H1 (cell line): ENCODE results near the gene ADRB2. TPM values are rescaled to one million over a fixed set of nuclear protein-coding genes. Genes with fewer than 3 reads are reported as not detected.

Experiments
- CTCF ChIA-PET: fragments of 300-600 bp; sonication (Branson Sonifier 250); formaldehyde crosslinking; loops from one replicate; lab custom pipeline; 2021; ENCODE audit not compliant: partially characterized antibody; lab: Charles Lee
- POLR2A ChIA-PET: fragments of 300-600 bp; sonication (Branson Sonifier 250); formaldehyde crosslinking; loops from one replicate; lab custom pipeline; 2021; ENCODE audit warnings: inconsistent platforms; ENCODE audit not compliant: partially characterized antibody; lab: Charles Lee
- DNase-seq, 2 experiments: peaks; one replicate each; pipeline versions ENCODE4 v3.0.0 to v3.0.0-alpha.2; 2010 to 2022; ENCODE audit warnings: low spot score in 2 of 2, low read depth in 1 of 2, mixed read lengths in 1 of 2
- FAIRE-seq: peaks from 2 replicates; lab custom pipeline; 2011; peaks lifted over from hg19 to GRCh38; lab: Jason Lieb, UNC
- H2AFZ ChIP-seq: 2 replicates; pipeline ENCODE4 v1.8.1; 2012; ENCODE audit warnings: low read length, inconsistent platforms
- H2AK5ac ChIP-seq: 2 replicates; pipeline ENCODE4 v1.6.1; 2013; ENCODE audit warnings: low read depth, low read length
- H2BK120ac ChIP-seq: replicated peaks from 2 replicates; pipeline ENCODE3; 2013; ENCODE audit warnings: low read depth, low read length, inconsistent platforms
- H2BK12ac ChIP-seq: 2 replicates; pipeline ENCODE4 v1.6.1; 2013; ENCODE audit warnings: low read depth, low read length
- H2BK15ac ChIP-seq: 2 replicates; pipeline ENCODE4 v1.6.1; 2013; ENCODE audit warnings: low read length
- H2BK20ac ChIP-seq: 2 replicates; pipeline ENCODE4 v1.6.1; 2013; ENCODE audit warnings: low read length
- H2BK5ac ChIP-seq: 2 replicates; pipeline ENCODE4 v1.6.1; 2013; ENCODE audit warnings: low read depth, low read length
- H3K14ac ChIP-seq: 2 replicates; pipeline ENCODE4 v1.6.1; 2013; ENCODE audit warnings: inconsistent platforms; ENCODE audit not compliant: insufficient read length
- H3K18ac ChIP-seq: 2 replicates; pipeline ENCODE4 v1.6.1; 2013; ENCODE audit warnings: low read length; ENCODE audit errors: extremely low read depth
- H3K23ac ChIP-seq: 2 replicates; pipeline ENCODE4 v1.6.1; 2013; ENCODE audit warnings: inconsistent platforms; ENCODE audit not compliant: insufficient read length
- H3K23me2 ChIP-seq: 2 replicates; pipeline ENCODE4 v1.6.1; 2013; ENCODE audit warnings: low read depth, low read length
- H3K27ac ChIP-seq: 2 replicates; pipeline ENCODE4 v1.6.1; 2011; ENCODE audit warnings: low read depth, low read length, inconsistent platforms
- H3K27me3 ChIP-seq, 4 experiments: replicated peaks in 1 of 4; 1 replicate in 1 of 4; 2 replicates in 3 of 4; pipeline versions ENCODE4 v1.6.1 to v1.8.1; 2011 to 2013; ENCODE audit warnings: low read length in 3 of 4, mild to moderate bottlenecking in 3 of 4, inconsistent platforms in 2 of 4, mixed read lengths in 2 of 4, moderate library complexity in 1 of 4; ENCODE audit not compliant: control insufficient read depth in 3 of 4, insufficient read depth in 3 of 4; ENCODE audit errors: extremely low read depth in 1 of 4
- H3K36me3 ChIP-seq, 4 experiments: 2 replicates each; pipeline versions ENCODE4 v1.6.1 to v1.8.1; 2011 to 2013; ENCODE audit warnings: mild to moderate bottlenecking in 4 of 4, low read length in 3 of 4, moderate library complexity in 2 of 4, control low read depth in 1 of 4, inconsistent platforms in 1 of 4; ENCODE audit not compliant: insufficient read depth in 4 of 4, control insufficient read depth in 2 of 4
- H3K4ac ChIP-seq: replicated peaks from 2 replicates; pipeline ENCODE3; 2013; ENCODE audit warnings: low read length, low read depth, mixed read lengths, inconsistent platforms; ENCODE audit not compliant: insufficient read length
- H3K4me1 ChIP-seq, 4 experiments: replicated peaks in 1 of 4; 1 replicate in 1 of 4; 2 replicates in 3 of 4; pipeline versions ENCODE4 v1.6.1 to v1.8.1; 2011 to 2013; ENCODE audit warnings: low read length in 3 of 4, inconsistent platforms in 2 of 4, mixed read lengths in 1 of 4; ENCODE audit not compliant: insufficient read depth in 4 of 4, control insufficient read depth in 3 of 4
- H3K4me2 ChIP-seq, 2 experiments: 2 replicates each; pipeline versions ENCODE4 v1.6.1 to v1.8.1; 2011 to 2013; ENCODE audit warnings: low read depth in 2 of 2, low read length in 2 of 2, control low read depth in 1 of 2, inconsistent platforms in 1 of 2, mild to moderate bottlenecking in 1 of 2; ENCODE audit not compliant: insufficient read depth in 1 of 2
- H3K4me3 ChIP-seq, 4 experiments: fragments of 200-600, 300-600 bp in 1 of 4; sonication (generic), shearing (Covaris generic), sonication (Bioruptor Twin) in 1 of 4; 2 replicates each; pipeline versions ENCODE4 v1.5.1 to v1.8.1; 2011 to 2016; ENCODE audit warnings: low read length in 4 of 4, low read depth in 3 of 4, control low read depth in 2 of 4, inconsistent platforms in 2 of 4, mild to moderate bottlenecking in 2 of 4, mixed read lengths in 1 of 4, moderate library complexity in 1 of 4; ENCODE audit not compliant: insufficient read depth in 2 of 4; ENCODE audit errors: extremely low read depth in 1 of 4
- H3K56ac ChIP-seq: replicated peaks from 2 replicates; pipeline ENCODE3; 2013; ENCODE audit warnings: low read depth, mild to moderate bottlenecking, mixed read lengths, low read length, inconsistent platforms; ENCODE audit not compliant: insufficient read length
- H3K79me1 ChIP-seq: 2 replicates; pipeline ENCODE4 v1.6.1; 2013; ENCODE audit warnings: low read depth, low read length, control low read depth
- H3K79me2 ChIP-seq, 2 experiments: 2 replicates each; pipeline versions ENCODE4 v1.6.1 to v1.8.1; 2012 to 2013; ENCODE audit warnings: low read length in 2 of 2, mild to moderate bottlenecking in 2 of 2, inconsistent platforms in 1 of 2; ENCODE audit not compliant: insufficient read depth in 2 of 2, control insufficient read depth in 1 of 2
- H3K9ac ChIP-seq, 4 experiments: replicated peaks in 1 of 4; 1 replicate in 1 of 4; 2 replicates in 3 of 4; pipeline versions ENCODE4 v1.6.1 to v1.8.1; 2011 to 2013; ENCODE audit warnings: low read depth in 3 of 4, low read length in 3 of 4, control low read depth in 2 of 4, mild to moderate bottlenecking in 2 of 4, moderate library complexity in 2 of 4, inconsistent platforms in 1 of 4; ENCODE audit errors: extremely low read depth in 1 of 4
- H3K9me3 ChIP-seq, 2 experiments: 2 replicates each; pipeline versions ENCODE4 v1.6.1 to v1.8.1; 2012 to 2013; ENCODE audit warnings: mild to moderate bottlenecking in 2 of 2, moderate library complexity in 2 of 2, control low read depth in 1 of 2, inconsistent platforms in 1 of 2, low read depth in 1 of 2, low read length in 1 of 2, mixed read lengths in 1 of 2; ENCODE audit not compliant: insufficient read depth in 2 of 2
- H4K20me1 ChIP-seq, 2 experiments: replicated peaks in 1 of 2; 2 replicates each; pipeline versions ENCODE3 to v1.8.1; 2011 to 2013; ENCODE audit warnings: inconsistent platforms in 2 of 2, low read length in 2 of 2, mild to moderate bottlenecking in 1 of 2; ENCODE audit not compliant: insufficient read depth in 2 of 2, control insufficient read depth in 1 of 2
- H4K5ac ChIP-seq: 2 replicates; pipeline ENCODE4 v1.6.1; 2013; ENCODE audit warnings: low read length, low read depth, mixed read lengths, inconsistent platforms; ENCODE audit not compliant: insufficient read length
- H4K8ac ChIP-seq: 2 replicates; pipeline ENCODE4 v1.8.0; 2013; ENCODE audit warnings: mild to moderate bottlenecking, moderate library complexity, low read length, inconsistent platforms; ENCODE audit not compliant: insufficient read depth; ENCODE audit errors: extremely low read depth
- H4K91ac ChIP-seq: replicated peaks from 2 replicates; pipeline ENCODE3; 2013; ENCODE audit warnings: low read length, mixed read lengths, inconsistent platforms; ENCODE audit not compliant: insufficient read length
- ATF3 ChIP-seq: IDR thresholded peaks from 2 replicates; pipeline ENCODE4 v1.6.1; 2011; ENCODE audit warnings: low read depth, mild to moderate bottlenecking, low read length; ENCODE audit not compliant: insufficient read depth
- BRCA1 ChIP-seq: IDR thresholded peaks from 2 replicates; pipeline ENCODE4 v1.6.1; 2012; ENCODE audit warnings: low read depth, low read length, improper control_type of control experiment
- CHD1 ChIP-seq: IDR thresholded peaks from 2 replicates; pipeline ENCODE4 v1.6.1; 2012; ENCODE audit warnings: low read depth, low read length, improper control_type of control experiment
- E2F6 ChIP-seq: IDR thresholded peaks from 2 replicates; pipeline ENCODE4 v1.6.1; 2012; ENCODE audit warnings: inconsistent platforms
- POU5F1 ChIP-seq: IDR thresholded peaks from 2 replicates; pipeline ENCODE4 v1.6.1; 2011; ENCODE audit warnings: low read depth, mild to moderate bottlenecking, low read length, moderate library complexity
- SAP30 ChIP-seq: fragments of 300-600 bp; sonication (generic); IDR thresholded peaks from 2 replicates; pipeline ENCODE4 v1.7.1; 2012; ENCODE audit warnings: low read length, moderate library complexity, mild to moderate bottlenecking, inconsistent platforms; ENCODE audit not compliant: insufficient read depth, insufficient replicate concordance
- WGBS, 2 experiments: shearing (Covaris generic) in 1 of 2; methylation state at CpG; one replicate each; pipeline versions ENCODE4 v1.1.6 to v1.1.7; 2013 to 2015; ENCODE audit warnings: low lambda C conversion rate in 2 of 2, mixed read lengths in 2 of 2, inconsistent platforms in 1 of 2, low coverage in 1 of 2, missing lambda C conversion rate in 1 of 2; ENCODE audit not compliant: insufficient replicate concordance in 2 of 2, insufficient coverage in 1 of 2, insufficient read length in 1 of 2; ENCODE audit errors: extremely low coverage in 1 of 2, missing lambda C conversion rate in 1 of 2; 5-methylcytosine and 5-hydroxymethylcytosine counted together
- polyA plus RNA-seq, 7 experiments: library from polyadenylated mRNA; depleted of rRNA in 3 of 7; stranded (reverse) in 5 of 7; unstranded in 2 of 7; fragments of >200 nt in 5 of 7; fragments of 200-250 nt in 2 of 7; gene quantifications; 1 replicate in 5 of 7; 2 replicates in 1 of 7; 4 replicates in 1 of 7; pipeline versions ENCODE4 v1.2.1 to v1.2.3, GENCODE V29; 2011 to 2013; ENCODE audit warnings: missing spikeins in 2 of 7, mixed read lengths in 2 of 7
- total RNA-seq: library from RNA; stranded (reverse); fragmentation: NEBNext Ultra II Directional; extraction: Animal tissue kit (Norgen Biotek cat#: 25700); gene quantifications from 2 replicates; pipeline ENCODE4 v1.2.1, GENCODE V29; 2021

ADRB2 gene
- total and polyA plus RNA-seq, 2 of the 8 experiments (the other 6 are each of a cell fraction or from before 2014, with no cell fraction given), result 0.65 to 0.77 TPM

GRCh38 chr5:148810823-148811222, 15.6 kb upstream of the ADRB2 start:
- H2BK5ac ChIP-seq, result no peak overlapping the region
- no peak overlapping the region for H2AFZ ChIP-seq
- FAIRE-seq (no peak), DNase-seq (no peak)
- no peak overlapping the region for H4K91ac ChIP-seq
- ChIA-PET POLR2A (interaction anchor here (1.3 kb wide), 1 partner anchor 8 kb away, joined by 3 read pairs; no protein-coding TSS in a partner anchor), CTCF (interaction anchor here (0.6 to 2.5 kb wide), 4 partner anchors 10 to 563 kb away, joined by 3 to 13 read pairs (median 4); partner anchors contain the start of gene ADRB2)
- no peak overlapping the region for H3K18ac ChIP-seq
- no peaks in the 10 kb centered on the region for H3K4me1 ChIP-seq
- no peak overlapping the region for H2BK120ac ChIP-seq
- no peak overlapping the region for H4K8ac ChIP-seq
- no peak overlapping the region for H3K23ac ChIP-seq
- no peak overlapping the region for H3K4me2 ChIP-seq
- no peak overlapping the region for H2BK12ac ChIP-seq
- H3K4ac ChIP-seq, result no peak overlapping the region
- H4K5ac ChIP-seq, result no peak overlapping the region
- H3K27me3 ChIP-seq, result no peaks in the 10 kb centered on the region
- TF ChIP-seq E2F6, result no peak
- no peak for TF ChIP-seq POU5F1
- TF ChIP-seq BRCA1, result no peak
- TF ChIP-seq CHD1, result no peak
- TF ChIP-seq ATF3, result no peak
- no peak for TF ChIP-seq SAP30
- 87% methylated on average over 2 of the region's 2 CpGs; no CpG with 5 or more reads in 1 of the 2 experiments for WGBS, 2 experiments
- no peaks in the 10 kb centered on the region for H3K79me1 ChIP-seq
- no peak overlapping the region for H3K9ac ChIP-seq
- no peaks in the 10 kb centered on the region for H3K79me2 ChIP-seq
- H3K14ac ChIP-seq, result no peak overlapping the region
- no peaks in the 10 kb centered on the region for H4K20me1 ChIP-seq
- H3K36me3 ChIP-seq, result no peaks in the 10 kb centered on the region
- H3K23me2 ChIP-seq, result no peaks in the 10 kb centered on the region
- no peak overlapping the region for H3K4me3 ChIP-seq
- no peak overlapping the region for H3K56ac ChIP-seq
- no peak overlapping the region for H2AK5ac ChIP-seq
- H3K9me3 ChIP-seq, result no peaks in the 10 kb centered on the region
- H3K27ac ChIP-seq, result no peak overlapping the region
- no peak overlapping the region for H2BK20ac ChIP-seq
- no peak overlapping the region for H2BK15ac ChIP-seq
